Spleen (tissue), 7 donors: ENCODE measurements around the gene SLC28A1.
"Not testable (repeated sequence)": the region's sequence is repeated elsewhere in the genome, so short reads cannot be mapped to it uniquely, and the experiment has no call there.

ENCODE experiments used
- POLR2A ChIP-seq, 3 donors: fragments of 450-650 bp; IDR thresholded peaks; one replicate each; pipeline ENCODE4 v1.5.1; 2017; ENCODE audit warnings: antibody characterized with exemption in 3 of 3, mild to moderate bottlenecking in 1 of 3
- TF ChIP-seq, protein P1 (sequence below), 11 experiments: fragments of 200-600 bp in 7 of 11; fragments of 450-650 bp in 4 of 11; sonication (generic) in 4 of 11; IDR thresholded peaks in 8 of 11; conservative IDR thresholded peaks in 3 of 11; 1 replicate in 7 of 11; 2 replicates in 4 of 11; pipeline versions ENCODE4 v1.4.0 to v1.8.0; 2016 to 2021; ENCODE audit warnings: antibody characterized with exemption in 11 of 11, inconsistent platforms in 4 of 11, mild to moderate bottlenecking in 1 of 11
- donor health status: DM: no; HTN: no; CAD: no; lungs with moderate emphysema.
- donor health status: DM: no; HTN: no; CAD: no.
- donor health status: DM: no; HTN: no; CAD: no.

GRCh38 chr15:84877701-84878100, 6.8 kb upstream of the SLC28A1 start:
- TF ChIP-seq, protein P1, sequence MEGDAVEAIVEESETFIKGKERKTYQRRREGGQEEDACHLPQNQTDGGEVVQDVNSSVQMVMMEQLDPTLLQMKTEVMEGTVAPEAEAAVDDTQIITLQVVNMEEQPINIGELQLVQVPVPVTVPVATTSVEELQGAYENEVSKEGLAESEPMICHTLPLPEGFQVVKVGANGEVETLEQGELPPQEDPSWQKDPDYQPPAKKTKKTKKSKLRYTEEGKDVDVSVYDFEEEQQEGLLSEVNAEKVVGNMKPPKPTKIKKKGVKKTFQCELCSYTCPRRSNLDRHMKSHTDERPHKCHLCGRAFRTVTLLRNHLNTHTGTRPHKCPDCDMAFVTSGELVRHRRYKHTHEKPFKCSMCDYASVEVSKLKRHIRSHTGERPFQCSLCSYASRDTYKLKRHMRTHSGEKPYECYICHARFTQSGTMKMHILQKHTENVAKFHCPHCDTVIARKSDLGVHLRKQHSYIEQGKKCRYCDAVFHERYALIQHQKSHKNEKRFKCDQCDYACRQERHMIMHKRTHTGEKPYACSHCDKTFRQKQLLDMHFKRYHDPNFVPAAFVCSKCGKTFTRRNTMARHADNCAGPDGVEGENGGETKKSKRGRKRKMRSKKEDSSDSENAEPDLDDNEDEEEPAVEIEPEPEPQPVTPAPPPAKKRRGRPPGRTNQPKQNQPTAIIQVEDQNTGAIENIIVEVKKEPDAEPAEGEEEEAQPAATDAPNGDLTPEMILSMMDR (IDR thresholded peaks at IDR 0.05 in 8 of 11, conservative IDR thresholded peaks at IDR 0.05 in 3 of 11), result not testable (repeated sequence)
- TF ChIP-seq POLR2A (IDR thresholded peaks at IDR 0.05), result not testable (repeated sequence)
